Peyer's patch (tissue), 4 donors: Measurements from ENCODE around the gene MOCS3. TPM values are rescaled to one million over a fixed set of nuclear protein-coding genes. Genes with fewer than 3 reads are reported as not detected.
"Not testable (repeated sequence)": the region's sequence is repeated elsewhere in the genome, so short reads cannot be mapped to it uniquely, and the experiment has no call there.

Experiments used
- DNase-seq, 3 donors: peaks; one replicate each; pipeline ENCODE4 v3.0.0-alpha.2; 2017 to 2019
- H3K27ac ChIP-seq, 4 donors: fragments of 200-600 bp; sonication (generic); one replicate each; pipeline ENCODE4 v1.5.1; 2016 to 2019
- H3K27me3 ChIP-seq, 2 donors: fragments of 200-600 bp; sonication (generic); one replicate each; pipeline ENCODE4 v1.5.1; 2019
- H3K36me3 ChIP-seq, 3 donors: fragments of 200-600 bp; sonication (generic); one replicate each; pipeline ENCODE4 v1.5.1; 2016 to 2019
- H3K4me1 ChIP-seq, 4 donors: fragments of 200-600 bp; sonication (generic); one replicate each; pipeline ENCODE4 v1.5.1; 2016 to 2019
- H3K4me3 ChIP-seq, 4 donors: fragments of 200-600 bp; sonication (generic); 1 replicate in 3 of 4; 2 replicates in 1 of 4; pipeline ENCODE4 v1.5.1; 2016 to 2019; ENCODE audit warnings: mild to moderate bottlenecking in 1 of 4
- H3K9me3 ChIP-seq, 4 donors: fragments of 200-600 bp; sonication (generic); one replicate each; pipeline ENCODE4 v1.5.1; 2016 to 2019; ENCODE audit warnings: mild to moderate bottlenecking in 1 of 4
- CTCF ChIP-seq, 6 experiments: fragments of 450-650 bp in 4 of 6; fragments of 200-600 bp in 2 of 6; sonication (generic) in 1 of 6; IDR thresholded peaks; one replicate each; pipeline ENCODE4 v1.5.1; 2017 to 2019; ENCODE audit warnings: antibody characterized with exemption in 6 of 6, mild to moderate bottlenecking in 3 of 6, moderate library complexity in 1 of 6
- POLR2A ChIP-seq, 2 donors: fragments of 450-650 bp; IDR thresholded peaks; one replicate each; pipeline ENCODE4 v1.5.1; 2017; ENCODE audit warnings: antibody characterized with exemption in 2 of 2, mild to moderate bottlenecking in 2 of 2, moderate library complexity in 2 of 2
- total RNA-seq, 4 donors: library from RNA; depleted of rRNA; stranded (reverse); fragments of >200 nt; gene quantifications; one replicate each; pipeline ENCODE4 v1.1.0, GENCODE V29; 2016

The MOCS3 gene
- total RNA-seq, 4 donors from 2014 or later: 3.3 to 4.6 (median 3.7) TPM

GRCh38 chr20:50969435-50969834, 10.8 kb downstream of the MOCS3 start:
- DNase-seq: no peak
- Histone ChIP-seq H3K4me3 (no peak overlapping the region), H3K4me1 (no peaks in the 10 kb centered on the region), H3K27ac (no peak overlapping the region), H3K27me3 (no peaks in the 10 kb centered on the region), H3K36me3 (no peaks in the 10 kb centered on the region), H3K9me3 (no peaks in the 10 kb centered on the region)
- no peak for TF ChIP-seq POLR2A (IDR thresholded peaks at IDR 0.05)
- no peak for TF ChIP-seq CTCF (IDR thresholded peaks at IDR 0.05)

- TF ChIP-seq POLR2A (IDR thresholded peaks at IDR 0.05) (no peak), CTCF (IDR thresholded peaks at IDR 0.05) (no peak)
- no peaks in the 10 kb centered on the region for H3K4me1 ChIP-seq
- H3K9me3 ChIP-seq: no peaks in the 10 kb centered on the region
- H3K27ac ChIP-seq: no peak overlapping the region
- H3K36me3 ChIP-seq: no peaks in the 10 kb centered on the region
- DNase-seq: no peak
- H3K4me3 ChIP-seq: no peak overlapping the region
- no peaks in the 10 kb centered on the region for H3K27me3 ChIP-seq
Measured at GRCh38 chr20:50969912-50970311, 11.3 kb downstream of the MOCS3 start.

- no peaks in the 10 kb centered on the region for H3K4me1 ChIP-seq
- H3K27ac ChIP-seq: no peak overlapping the region
- no peaks in the 10 kb centered on the region for H3K9me3 ChIP-seq
- no peaks in the 10 kb centered on the region for H3K36me3 ChIP-seq
- H3K4me3 ChIP-seq: no peak overlapping the region
- H3K27me3 ChIP-seq: no peaks in the 10 kb centered on the region
- TF ChIP-seq POLR2A (IDR thresholded peaks at IDR 0.05) (no peak), CTCF (IDR thresholded peaks at IDR 0.05) (no peak)
- DNase-seq: no peak
Measured at GRCh38 chr20:50975701-50976330, 17.2 kb downstream of the MOCS3 start.

- H3K36me3 ChIP-seq: no peaks in the 10 kb centered on the region
- no peak for TF ChIP-seq POLR2A (IDR thresholded peaks at IDR 0.05)
- no peak for TF ChIP-seq CTCF (IDR thresholded peaks at IDR 0.05)
- no peak overlapping the region for H3K4me3 ChIP-seq
- H3K27me3 ChIP-seq: no peaks in the 10 kb centered on the region
- H3K4me1 ChIP-seq: peaks cover 0 to 11% (median 2%) of the 10 kb centered on the region in 4 donors
- H3K27ac ChIP-seq: no peak overlapping the region
- H3K9me3 ChIP-seq: no peaks in the 10 kb centered on the region
- no peak for DNase-seq
Measured at GRCh38 chr20:50977066-50978021, 18.7 kb downstream of the MOCS3 start.

GRCh38 chr20:50978533-50978932, 19.9 kb downstream of the MOCS3 start:
- peaks cover 0 to 14% (median 2%) of the 10 kb centered on the region in 4 donors for H3K4me1 ChIP-seq
- DNase-seq, H3K4me3 ChIP-seq, H3K27me3 ChIP-seq, H3K36me3 ChIP-seq, H3K27ac ChIP-seq, H3K9me3 ChIP-seq: not testable (repeated sequence)

GRCh38 chr20:50980071-50980681, 21.6 kb downstream of the MOCS3 start:
- peaks cover 0 to 14% (median 2%) of the 10 kb centered on the region in 4 donors for H3K4me1 ChIP-seq
- no peak for TF ChIP-seq CTCF (IDR thresholded peaks at IDR 0.05)
- no peak for TF ChIP-seq POLR2A (IDR thresholded peaks at IDR 0.05)
- no peaks in the 10 kb centered on the region for H3K9me3 ChIP-seq
- no peak overlapping the region for H3K4me3 ChIP-seq
- no peaks in the 10 kb centered on the region for H3K36me3 ChIP-seq
- no peaks in the 10 kb centered on the region for H3K27me3 ChIP-seq
- peak overlapping the region in 1 of 4 donors; percentile 12 for H3K27ac ChIP-seq
- DNase-seq: no peak
